ENCODE data around the gene SLC1A1. TPM values are rescaled to one million over a fixed set of nuclear protein-coding genes. Genes with fewer than 3 reads are reported as not detected.

Gene SLC1A1
- total RNA-seq, 1 experiment from 2014 or later, result 3.2 TPM

- H2AFZ ChIP-seq (ENCODE audit: low read length), result no peak overlapping the region
- H3K4me2 ChIP-seq (ENCODE audit: low read length), result no peak overlapping the region
- H3K36me3 ChIP-seq (ENCODE audit: low read depth, low read length), result no peaks in the 10 kb centered on the region
- no peaks in the 10 kb centered on the region for H3K9me3 ChIP-seq (ENCODE audit: low read length)
- ATAC-seq (no peak), DNase-seq (no peak)
- BruUV-seq (replicated peaks), result no TSS peak
- no peak overlapping the region for H3K4me3 ChIP-seq (ENCODE audit: low read length)
- no peak overlapping the region for H3K27ac ChIP-seq (ENCODE audit: low read length)
- no peaks in the 10 kb centered on the region for H4K20me1 ChIP-seq (ENCODE audit: low read length)
- no peaks in the 10 kb centered on the region for H3K27me3 ChIP-seq (ENCODE audit: low read length)
- H3K9me2 ChIP-seq (replicated peaks; ENCODE audit: low read length), result no peaks in the 10 kb centered on the region
- intact Hi-C loops (cut with micrococcal nuclease), result no loop called here
- ChIA-PET POLR2A (ENCODE audit: unreplicated experiment) (no interaction called here), CTCF (no interaction called here)
- H3K9ac ChIP-seq (ENCODE audit: low read length), result no peak overlapping the region
- H3K79me2 ChIP-seq (ENCODE audit: low read length), result no peaks in the 10 kb centered on the region
- H3F3A ChIP-seq (ENCODE audit: low read length, unreplicated experiment), result no peaks in the 10 kb centered on the region
- no peaks in the 10 kb centered on the region for H3K4me1 ChIP-seq (ENCODE audit: insufficient read depth, low read length)
- TF ChIP-seq CTCF (conservative IDR thresholded peaks at IDR 0.05; ENCODE audit: low read depth, low read length), result no peak
- TF ChIP-seq EZH2phosphoT487 (IDR thresholded peaks at IDR 0.05; ENCODE audit: borderline replicate concordance, low read length), result no peak
- TF ChIP-seq EZH2 (IDR thresholded peaks at IDR 0.05; ENCODE audit: low read length, unreplicated experiment), result no peak
These were observed 91.7 kb downstream of the SLC1A1 start for GRCh38 chr9:4581861-4582565.

- TF ChIP-seq EZH2phosphoT487 (IDR thresholded peaks at IDR 0.05; ENCODE audit: borderline replicate concordance, low read length), result no peak
- TF ChIP-seq EZH2 (IDR thresholded peaks at IDR 0.05; ENCODE audit: low read length, unreplicated experiment), result no peak
- TF ChIP-seq CTCF (conservative IDR thresholded peaks at IDR 0.05; ENCODE audit: low read depth, low read length), result no peak
- Histone ChIP-seq H3K4me3 (ENCODE audit: low read length) (no peak overlapping the region), H4K20me1 (ENCODE audit: low read length) (no peaks in the 10 kb centered on the region), H3F3A (ENCODE audit: low read length, unreplicated experiment) (no peaks in the 10 kb centered on the region), H3K27ac (ENCODE audit: low read length) (no peak overlapping the region), H3K79me2 (ENCODE audit: low read length) (no peaks in the 10 kb centered on the region), H3K4me2 (ENCODE audit: low read length) (no peak overlapping the region), H3K4me1 (ENCODE audit: insufficient read depth, low read length) (no peaks in the 10 kb centered on the region), H3K36me3 (ENCODE audit: low read depth, low read length) (no peaks in the 10 kb centered on the region), H2AFZ (ENCODE audit: low read length) (no peak overlapping the region), H3K9me2 (replicated peaks; ENCODE audit: low read length) (no peaks in the 10 kb centered on the region), H3K27me3 (ENCODE audit: low read length) (no peaks in the 10 kb centered on the region), H3K9ac (ENCODE audit: low read length) (no peak overlapping the region), H3K9me3 (ENCODE audit: low read length) (no peaks in the 10 kb centered on the region)
- intact Hi-C loops (cut with micrococcal nuclease), result no loop called here
- ATAC-seq (no peak), DNase-seq (no peak)
- ChIA-PET POLR2A (ENCODE audit: unreplicated experiment) (no interaction called here), CTCF (no interaction called here)
- BruUV-seq (replicated peaks), result no TSS peak
These were observed 92.7 kb downstream of the SLC1A1 start for GRCh38 chr9:4583001-4583400.

DNA sequence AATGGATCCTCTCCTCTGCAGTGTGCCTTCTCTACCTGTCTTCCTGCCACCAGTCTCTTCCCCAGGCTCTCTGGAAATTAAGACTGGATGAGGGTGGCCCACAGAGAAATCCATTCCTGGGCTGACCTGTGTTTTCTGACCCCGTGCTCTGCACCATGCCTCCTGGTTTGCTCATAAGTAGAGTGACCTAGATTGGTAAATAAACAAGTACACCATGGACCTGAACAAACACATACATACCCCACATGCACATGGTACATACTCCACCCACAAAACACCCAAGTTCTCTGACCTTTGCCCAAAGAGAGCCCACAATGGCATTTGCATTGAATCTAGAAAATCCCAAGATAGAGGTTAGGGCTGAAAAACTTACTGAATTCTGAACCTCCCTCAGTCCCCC is 94.4 kb downstream of the SLC1A1 start:
- Histone ChIP-seq H2AFZ (ENCODE audit: low read length) (no peak overlapping the region), H3K9ac (ENCODE audit: low read length) (no peak overlapping the region), H3F3A (ENCODE audit: low read length, unreplicated experiment) (no peaks in the 10 kb centered on the region), H3K9me3 (ENCODE audit: low read length) (no peaks in the 10 kb centered on the region), H3K4me2 (ENCODE audit: low read length) (no peak overlapping the region), H3K79me2 (ENCODE audit: low read length) (no peaks in the 10 kb centered on the region), H3K4me3 (ENCODE audit: low read length) (no peak overlapping the region), H3K27ac (ENCODE audit: low read length) (no peak overlapping the region), H3K27me3 (ENCODE audit: low read length) (no peaks in the 10 kb centered on the region), H3K4me1 (ENCODE audit: insufficient read depth, low read length) (no peaks in the 10 kb centered on the region), H3K9me2 (replicated peaks; ENCODE audit: low read length) (no peaks in the 10 kb centered on the region), H3K36me3 (ENCODE audit: low read depth, low read length) (no peaks in the 10 kb centered on the region), H4K20me1 (ENCODE audit: low read length) (no peaks in the 10 kb centered on the region)
- no TSS peak for BruUV-seq (replicated peaks)
- POLR2A ChIA-PET (ENCODE audit: unreplicated experiment), result no interaction called here
- ATAC-seq (no peak), DNase-seq (no peak)
- TF ChIP-seq CTCF (conservative IDR thresholded peaks at IDR 0.05; ENCODE audit: low read depth, low read length), result no peak
- TF ChIP-seq EZH2 (IDR thresholded peaks at IDR 0.05; ENCODE audit: low read length, unreplicated experiment), result no peak
- no peak for TF ChIP-seq EZH2phosphoT487 (IDR thresholded peaks at IDR 0.05; ENCODE audit: borderline replicate concordance, low read length)
- CTCF ChIA-PET, result no interaction called here
- intact Hi-C loops (cut with micrococcal nuclease), result no loop called here
